ENCODE data around the gene AMOTL1.

AMOTL1 gene

DNA sequence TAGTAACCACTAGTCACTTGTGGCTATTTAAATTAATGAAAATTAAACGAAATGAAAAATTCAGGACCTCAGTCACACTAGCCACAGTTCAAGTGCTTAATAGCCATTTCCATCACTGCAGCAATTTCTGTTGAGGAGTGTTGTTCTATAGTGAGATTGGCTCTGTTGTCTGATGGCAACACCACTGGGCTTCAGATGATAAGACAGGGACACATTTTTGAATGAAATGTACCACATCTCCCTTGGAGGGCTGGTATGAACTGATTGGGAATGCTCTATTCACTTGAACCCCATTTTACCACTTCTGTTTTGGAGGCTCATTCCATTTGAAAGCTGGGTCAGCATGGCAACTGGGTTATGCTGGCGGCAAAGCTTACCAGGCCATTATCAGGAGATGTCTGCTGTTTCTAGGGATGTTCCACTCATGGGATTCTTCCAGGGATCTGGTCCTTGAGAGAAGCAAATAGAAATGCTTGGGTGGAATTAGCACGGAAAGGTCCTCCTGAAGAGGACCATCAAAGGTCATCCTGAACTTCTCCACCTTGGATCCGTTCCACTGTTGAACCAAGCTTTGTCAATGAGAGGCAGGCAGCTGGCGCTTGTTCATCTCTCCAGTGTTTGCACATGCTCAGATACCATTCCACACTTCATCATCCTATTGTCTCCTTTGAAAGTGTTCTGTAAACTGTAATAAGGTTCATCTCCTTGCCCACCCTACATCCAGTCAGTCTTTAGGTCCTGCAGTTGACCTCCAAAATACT lies 7.6 kb downstream of the AMOTL1 start:
- peaks cover 1% of the 10 kb centered on the region for H3K27me3 ChIP-seq (ENCODE audit: control insufficient read depth, insufficient read depth, low read length)
- no peaks in the 10 kb centered on the region for H3K36me3 ChIP-seq (ENCODE audit: control insufficient read depth, insufficient read depth, low read length)
- H3K9me3 ChIP-seq (ENCODE audit: control insufficient read depth, insufficient read depth, low read length): no peaks in the 10 kb centered on the region
- H3K4me1 ChIP-seq (ENCODE audit: control insufficient read depth, insufficient read depth, low read length): peaks cover 5% of the 10 kb centered on the region
- no peak overlapping the region for H3K9ac ChIP-seq (ENCODE audit: low read depth, low read length)
- H3K4me3 ChIP-seq (ENCODE audit: low read depth, low read length): no peak overlapping the region

DNA sequence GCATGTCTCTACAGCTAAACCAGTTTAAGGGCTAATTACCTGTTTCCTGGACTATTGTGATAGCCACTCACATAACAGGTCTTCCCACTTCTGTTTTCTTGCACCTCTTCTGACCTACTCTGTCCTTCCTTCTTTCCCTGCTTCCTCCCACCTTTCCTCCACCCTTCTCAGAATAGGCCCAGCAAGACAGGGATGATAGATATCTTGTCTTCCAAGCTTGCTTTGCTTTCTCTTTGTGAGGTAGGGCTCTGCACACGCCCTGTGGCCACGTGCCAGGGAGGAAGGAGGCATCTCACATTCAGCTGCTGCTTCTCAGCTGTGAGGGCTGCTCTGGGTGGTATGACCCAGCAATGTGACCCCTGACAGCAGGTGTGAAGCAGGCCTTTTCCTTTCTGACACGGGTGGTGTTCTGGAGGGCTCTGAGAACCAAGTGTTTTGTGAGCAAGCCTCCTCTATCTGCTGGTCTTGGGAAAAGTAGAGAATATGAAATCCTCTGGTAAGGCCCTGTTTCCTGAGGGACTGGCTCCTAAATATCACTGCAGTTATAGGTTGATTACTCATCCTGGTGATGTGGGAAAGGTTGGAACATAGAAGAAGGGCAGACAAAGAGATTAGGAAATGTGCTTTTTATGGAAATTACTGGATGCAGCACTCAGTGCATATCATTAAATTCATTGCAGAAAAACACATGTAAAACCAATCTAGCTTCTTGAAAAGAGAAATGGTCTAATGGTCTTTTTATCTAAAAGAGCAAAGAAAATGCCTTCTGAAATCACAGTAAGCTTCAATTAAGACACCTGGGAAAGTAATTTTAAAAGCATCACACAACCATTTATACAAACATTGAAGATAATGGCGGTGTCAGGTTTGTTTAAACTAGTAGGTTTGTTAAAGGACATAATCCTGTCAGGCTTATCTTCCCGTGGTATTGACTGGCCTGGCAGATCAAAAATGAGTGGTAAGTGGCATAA lies 8.5 kb downstream of the AMOTL1 start:
- Histone ChIP-seq H3K4me3 (ENCODE audit: low read depth, low read length) (no peak overlapping the region), H3K4me1 (ENCODE audit: control insufficient read depth, insufficient read depth, low read length) (peaks cover 6% of the 10 kb centered on the region), H3K27me3 (ENCODE audit: control insufficient read depth, insufficient read depth, low read length) (no peaks in the 10 kb centered on the region), H3K36me3 (ENCODE audit: control insufficient read depth, insufficient read depth, low read length) (no peaks in the 10 kb centered on the region), H3K9ac (ENCODE audit: low read depth, low read length) (no peak overlapping the region), H3K9me3 (ENCODE audit: control insufficient read depth, insufficient read depth, low read length) (no peaks in the 10 kb centered on the region)

DNA sequence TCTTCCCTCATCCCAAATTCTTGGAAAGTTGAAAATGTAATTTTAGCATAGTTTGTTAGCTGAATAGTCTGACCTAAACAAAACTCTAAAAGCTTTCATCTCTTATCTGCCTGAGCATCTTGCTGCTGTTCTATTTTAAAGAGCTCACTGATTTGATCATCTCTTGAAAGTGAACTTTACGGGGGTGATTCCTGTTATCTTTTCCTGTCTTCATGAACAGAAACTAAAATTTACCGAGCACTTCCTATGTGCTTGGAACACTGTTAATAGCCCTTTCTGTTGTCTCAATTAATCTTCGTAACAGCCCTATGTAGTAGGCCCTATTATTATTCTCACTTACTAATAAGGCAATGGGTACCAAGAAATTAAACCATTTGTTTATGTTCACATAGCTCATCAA lies 12.3 kb downstream of the AMOTL1 start:
- H3K4me3 ChIP-seq (ENCODE audit: low read depth, low read length): no peak overlapping the region
- H3K4me1 ChIP-seq (ENCODE audit: control insufficient read depth, insufficient read depth, low read length): peaks cover 10% of the 10 kb centered on the region
- no peaks in the 10 kb centered on the region for H3K27me3 ChIP-seq (ENCODE audit: control insufficient read depth, insufficient read depth, low read length)
- H3K36me3 ChIP-seq (ENCODE audit: control insufficient read depth, insufficient read depth, low read length): no peaks in the 10 kb centered on the region
- H3K9me3 ChIP-seq (ENCODE audit: control insufficient read depth, insufficient read depth, low read length): no peaks in the 10 kb centered on the region
- H3K9ac ChIP-seq (ENCODE audit: low read depth, low read length): no peak overlapping the region

DNA sequence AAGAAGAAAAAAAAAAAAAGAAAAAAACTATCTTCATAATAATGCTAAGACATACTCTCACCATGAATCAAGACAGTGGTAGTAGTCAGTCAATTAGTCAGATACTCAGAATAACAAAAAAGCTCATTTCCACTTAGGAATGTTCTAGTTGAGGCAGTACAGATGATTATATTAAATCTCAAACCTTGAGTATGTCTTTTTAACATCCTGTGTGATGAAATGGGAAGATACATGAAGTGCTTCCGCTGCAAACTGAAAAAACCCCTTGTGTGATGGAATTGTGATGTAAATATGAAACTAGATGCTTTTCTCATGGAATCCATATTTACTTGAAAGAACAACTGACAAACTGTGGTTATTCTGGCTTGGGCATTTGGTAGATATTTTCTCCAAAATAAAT lies 13.7 kb downstream of the AMOTL1 start:
- Histone ChIP-seq H3K27me3 (ENCODE audit: control insufficient read depth, insufficient read depth, low read length) (no peaks in the 10 kb centered on the region), H3K9me3 (ENCODE audit: control insufficient read depth, insufficient read depth, low read length) (no peaks in the 10 kb centered on the region), H3K4me3 (ENCODE audit: low read depth, low read length) (no peak overlapping the region), H3K9ac (ENCODE audit: low read depth, low read length) (no peak overlapping the region), H3K4me1 (ENCODE audit: control insufficient read depth, insufficient read depth, low read length) (peaks cover 13% of the 10 kb centered on the region), H3K36me3 (ENCODE audit: control insufficient read depth, insufficient read depth, low read length) (no peaks in the 10 kb centered on the region)

DNA sequence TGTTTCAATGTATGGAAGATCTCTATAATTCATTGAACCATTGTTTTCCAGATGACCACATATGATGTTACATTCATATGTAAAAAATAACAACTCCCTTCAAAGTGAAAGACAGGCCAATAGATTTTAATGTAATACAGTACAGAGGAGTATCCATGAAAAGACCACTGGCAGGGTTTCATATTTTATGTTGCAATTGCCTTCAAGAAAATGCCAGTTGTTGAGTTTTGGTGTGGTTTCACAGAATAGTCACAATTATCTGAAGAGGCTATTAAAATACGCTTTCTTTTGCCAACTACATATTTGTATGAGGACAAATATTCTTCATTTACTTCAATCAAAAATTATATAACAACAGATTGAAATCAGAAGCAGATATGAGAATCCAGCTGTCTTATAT lies 14.3 kb downstream of the AMOTL1 start:
- Histone ChIP-seq H3K9ac (ENCODE audit: low read depth, low read length) (no peak overlapping the region), H3K9me3 (ENCODE audit: control insufficient read depth, insufficient read depth, low read length) (no peaks in the 10 kb centered on the region), H3K4me1 (ENCODE audit: control insufficient read depth, insufficient read depth, low read length) (peaks cover 13% of the 10 kb centered on the region), H3K36me3 (ENCODE audit: control insufficient read depth, insufficient read depth, low read length) (no peaks in the 10 kb centered on the region), H3K27me3 (ENCODE audit: control insufficient read depth, insufficient read depth, low read length) (no peaks in the 10 kb centered on the region), H3K4me3 (ENCODE audit: low read depth, low read length) (no peak overlapping the region)

DNA sequence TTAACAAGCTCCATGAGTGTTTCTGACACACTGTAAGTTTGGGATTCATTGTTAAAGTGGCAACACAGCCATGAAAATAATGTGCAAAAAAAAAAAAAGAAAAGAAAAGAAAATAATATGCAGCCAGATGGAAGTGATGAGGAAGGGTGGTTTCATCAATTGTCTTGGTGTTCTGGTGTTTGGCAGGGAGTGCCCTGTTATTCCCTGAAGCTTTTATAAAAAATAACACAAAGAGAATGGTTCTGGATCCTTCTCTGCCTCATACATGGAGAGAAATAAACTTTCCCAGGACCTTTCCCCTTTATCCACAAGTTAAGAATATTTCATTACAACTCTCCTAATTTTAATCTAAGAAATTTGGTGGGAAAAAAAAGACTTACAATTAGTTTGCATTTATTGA lies 16.7 kb downstream of the AMOTL1 start:
- Histone ChIP-seq H3K4me3 (ENCODE audit: low read depth, low read length) (no peak overlapping the region), H3K36me3 (ENCODE audit: control insufficient read depth, insufficient read depth, low read length) (no peaks in the 10 kb centered on the region), H3K9ac (ENCODE audit: low read depth, low read length) (no peak overlapping the region), H3K27me3 (ENCODE audit: control insufficient read depth, insufficient read depth, low read length) (no peaks in the 10 kb centered on the region), H3K9me3 (ENCODE audit: control insufficient read depth, insufficient read depth, low read length) (no peaks in the 10 kb centered on the region), H3K4me1 (ENCODE audit: control insufficient read depth, insufficient read depth, low read length) (peaks cover 13% of the 10 kb centered on the region)

DNA sequence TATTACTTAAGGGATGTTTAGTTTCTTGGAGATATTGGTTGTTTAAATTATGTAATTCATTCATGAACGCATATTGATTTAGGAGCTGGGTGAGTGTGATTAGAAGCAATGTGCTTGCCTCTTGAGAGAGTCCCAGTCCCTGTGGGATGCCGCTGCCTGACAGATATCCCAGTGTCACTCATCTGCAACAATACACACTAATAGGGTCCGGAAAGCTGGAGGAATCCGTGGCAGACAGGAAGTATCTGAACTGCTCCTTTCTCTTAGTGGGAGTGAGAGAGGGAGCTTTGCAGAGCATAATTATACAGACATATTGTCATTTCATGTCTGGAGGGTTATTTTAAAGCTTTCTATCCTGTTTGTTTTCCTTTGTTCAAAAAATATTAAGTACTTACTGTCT lies 17.4 kb downstream of the AMOTL1 start:
- Histone ChIP-seq H3K27me3 (ENCODE audit: control insufficient read depth, insufficient read depth, low read length) (no peaks in the 10 kb centered on the region), H3K9me3 (ENCODE audit: control insufficient read depth, insufficient read depth, low read length) (no peaks in the 10 kb centered on the region), H3K9ac (ENCODE audit: low read depth, low read length) (no peak overlapping the region), H3K4me1 (ENCODE audit: control insufficient read depth, insufficient read depth, low read length) (peaks cover 13% of the 10 kb centered on the region), H3K4me3 (ENCODE audit: low read depth, low read length) (no peak overlapping the region), H3K36me3 (ENCODE audit: control insufficient read depth, insufficient read depth, low read length) (no peaks in the 10 kb centered on the region)

DNA sequence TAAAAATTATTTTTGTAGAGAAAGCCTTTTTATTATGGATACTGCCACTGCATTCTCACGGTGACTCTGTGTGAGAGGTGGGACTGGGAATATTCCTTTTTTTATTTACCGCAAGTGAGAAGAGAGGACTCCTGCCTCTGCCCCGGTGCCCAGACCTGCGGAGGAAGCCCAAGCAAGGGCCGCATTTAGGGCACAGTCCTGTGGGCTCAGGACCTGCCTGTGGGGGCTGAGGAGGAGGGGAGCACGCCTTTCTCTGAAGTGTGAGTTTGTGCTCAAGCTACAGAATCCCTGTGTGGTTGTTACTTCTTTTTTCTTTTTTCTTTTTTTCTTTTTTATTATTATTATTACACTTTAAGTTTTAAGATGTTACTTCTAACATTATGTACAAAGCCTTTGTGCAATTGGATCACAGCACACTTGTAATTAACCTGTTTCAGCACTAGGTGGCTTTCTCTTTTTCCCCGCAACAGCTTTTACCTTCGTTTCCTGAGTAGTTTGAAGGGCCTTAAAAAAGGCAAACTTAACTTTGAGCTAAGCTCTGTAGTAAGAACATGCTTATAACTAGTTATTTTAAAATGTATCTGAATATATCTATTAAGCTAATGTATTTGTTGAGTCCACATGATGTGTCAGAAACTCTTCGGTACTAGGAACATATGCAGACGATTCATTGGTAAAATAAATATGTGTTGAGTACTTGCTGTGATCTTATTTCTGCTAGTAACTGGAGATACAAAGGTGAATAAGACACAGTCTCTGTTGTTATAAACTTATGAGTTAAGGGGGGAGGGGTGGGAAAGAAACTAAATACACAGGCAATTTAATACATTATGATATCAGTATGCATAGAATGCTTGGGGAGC lies 18.3 kb downstream of the AMOTL1 start:
- no peaks in the 10 kb centered on the region for H3K27me3 ChIP-seq (ENCODE audit: control insufficient read depth, insufficient read depth, low read length)
- H3K4me1 ChIP-seq (ENCODE audit: control insufficient read depth, insufficient read depth, low read length): peaks cover 6% of the 10 kb centered on the region
- no peaks in the 10 kb centered on the region for H3K9me3 ChIP-seq (ENCODE audit: control insufficient read depth, insufficient read depth, low read length)
- no peaks in the 10 kb centered on the region for H3K36me3 ChIP-seq (ENCODE audit: control insufficient read depth, insufficient read depth, low read length)
- H3K4me3 ChIP-seq (ENCODE audit: low read depth, low read length): no peak overlapping the region
- no peak overlapping the region for H3K9ac ChIP-seq (ENCODE audit: low read depth, low read length)

DNA sequence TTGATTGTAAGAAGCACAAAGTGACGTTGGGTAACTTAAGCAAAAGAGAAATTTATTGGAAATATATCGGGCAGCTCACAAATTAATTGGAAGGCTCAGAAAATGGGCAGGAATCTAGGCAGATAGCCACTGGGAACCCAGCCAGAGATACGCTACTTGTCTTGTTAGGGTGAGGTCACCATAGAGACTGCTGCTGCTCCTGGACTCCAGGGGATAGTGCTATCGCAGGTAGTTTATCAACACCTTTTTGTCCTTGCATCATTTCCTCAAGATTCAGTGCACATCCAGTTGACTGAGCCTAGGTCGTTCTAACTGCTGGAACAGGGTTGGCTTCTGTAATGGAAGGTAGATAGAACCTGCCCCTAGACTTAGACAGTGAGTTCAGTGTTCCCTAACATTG lies 19.6 kb downstream of the AMOTL1 start:
- Histone ChIP-seq H3K9ac (ENCODE audit: low read depth, low read length) (no peak overlapping the region), H3K4me3 (ENCODE audit: low read depth, low read length) (no peak overlapping the region), H3K9me3 (ENCODE audit: control insufficient read depth, insufficient read depth, low read length) (no peaks in the 10 kb centered on the region), H3K4me1 (ENCODE audit: control insufficient read depth, insufficient read depth, low read length) (peaks cover 3% of the 10 kb centered on the region), H3K36me3 (ENCODE audit: control insufficient read depth, insufficient read depth, low read length) (no peaks in the 10 kb centered on the region), H3K27me3 (ENCODE audit: control insufficient read depth, insufficient read depth, low read length) (no peaks in the 10 kb centered on the region)

DNA sequence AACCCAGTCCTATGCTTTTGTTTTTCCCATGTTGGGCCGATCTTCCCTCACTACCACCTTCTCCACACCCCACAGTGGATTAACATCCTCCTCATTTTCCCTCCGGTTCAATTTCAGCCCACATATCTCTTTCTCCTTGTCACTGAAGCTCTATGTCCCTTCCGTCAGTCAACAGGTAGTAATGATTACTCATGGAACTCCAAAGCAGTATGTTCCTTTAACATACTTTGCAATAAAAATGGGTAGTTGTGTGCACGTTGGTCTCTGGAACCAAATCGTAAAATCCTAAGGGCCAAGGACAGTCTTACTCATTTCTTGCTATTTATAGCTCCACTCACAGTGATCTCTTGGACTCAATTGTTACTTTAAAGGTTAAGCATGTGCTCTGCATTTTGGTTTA lies 20.2 kb downstream of the AMOTL1 start:
- peaks cover 3% of the 10 kb centered on the region for H3K4me1 ChIP-seq (ENCODE audit: control insufficient read depth, insufficient read depth, low read length)

DNA sequence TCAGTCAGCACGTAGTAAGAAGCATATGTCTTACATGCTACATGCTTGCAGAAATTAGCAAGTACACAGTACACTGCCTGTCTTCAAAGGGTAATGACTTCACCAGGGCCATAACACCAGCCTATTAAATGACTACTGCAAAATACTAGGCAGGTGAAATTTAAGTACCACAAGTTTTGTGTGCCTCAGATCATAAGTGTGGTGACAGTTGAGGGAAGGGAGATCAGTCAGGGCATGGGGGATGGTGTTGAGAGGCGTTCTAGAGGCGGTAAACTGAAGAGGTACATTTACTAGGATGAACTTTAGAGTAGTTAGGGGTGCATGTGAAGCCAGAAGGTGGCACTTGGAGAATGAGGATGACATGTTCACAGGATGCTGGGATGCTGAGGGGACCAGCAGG lies 22.0 kb downstream of the AMOTL1 start:
- H3K9me3 ChIP-seq (ENCODE audit: control insufficient read depth, insufficient read depth, low read length): no peaks in the 10 kb centered on the region
- H3K4me3 ChIP-seq (ENCODE audit: low read depth, low read length): no peak overlapping the region
- no peak overlapping the region for H3K9ac ChIP-seq (ENCODE audit: low read depth, low read length)
- peaks cover 3% of the 10 kb centered on the region for H3K4me1 ChIP-seq (ENCODE audit: control insufficient read depth, insufficient read depth, low read length)
- H3K36me3 ChIP-seq (ENCODE audit: control insufficient read depth, insufficient read depth, low read length): no peaks in the 10 kb centered on the region
- no peaks in the 10 kb centered on the region for H3K27me3 ChIP-seq (ENCODE audit: control insufficient read depth, insufficient read depth, low read length)

More for the DNA sequence above, 20.2 kb downstream of the AMOTL1 start:
- no peak overlapping the region for H3K4me3 ChIP-seq (ENCODE audit: low read depth, low read length)
- no peaks in the 10 kb centered on the region for H3K27me3 ChIP-seq (ENCODE audit: control insufficient read depth, insufficient read depth, low read length)
- H3K36me3 ChIP-seq (ENCODE audit: control insufficient read depth, insufficient read depth, low read length): no peaks in the 10 kb centered on the region
- no peak overlapping the region for H3K9ac ChIP-seq (ENCODE audit: low read depth, low read length)
- H3K9me3 ChIP-seq (ENCODE audit: control insufficient read depth, insufficient read depth, low read length): no peaks in the 10 kb centered on the region
